ENCODE data around the gene SPATS2. TPM values are rescaled to one million over a fixed set of nuclear protein-coding genes. Genes with fewer than 3 reads are reported as not detected.

Gene SPATS2
- total RNA-seq, 2 donors from 2014 or later, result 12.1 to 14.8 TPM

- intact Hi-C loops (cut with DNase I), result loop anchor here (5.0 kb wide), 2 partner anchors 49 to 59 kb away; partner anchors contain the start of gene PRPH (in 1 of the 2)
- DNase-seq (ENCODE audit: low spot score), result peak; percentile 78
Measured at GRCh38 chr12:49345825-49346658, 21.2 kb upstream of the SPATS2 start.

GRCh38 chr12:49346659-49347310, 20.5 kb upstream of the SPATS2 start, which contains the start of gene DNAJC22:
TSS of gene DNAJC22 (plus strand) at chr12:49346888. CDS start at chr12:49348873, 1,985 bp downstream.
- intact Hi-C loops (cut with DNase I), result loop anchor here (5.0 kb wide), 2 partner anchors 49 to 59 kb away; partner anchors contain the start of gene PRPH (in 1 of the 2)
- peak; percentile 75 for DNase-seq (ENCODE audit: low spot score)

- peak; percentile 91 for DNase-seq (ENCODE audit: low spot score)
- intact Hi-C loops (cut with DNase I), result loop anchor here (5.0 kb wide), 2 partner anchors 50 to 60 kb away; partner anchors contain the start of gene PRPH (in 1 of the 2)
Measured at GRCh38 chr12:49347311-49348193, 19.7 kb upstream of the SPATS2 start.

GRCh38 chr12:49348781-49349180, 18.5 kb upstream of the SPATS2 start:
- peak; percentile 69 for DNase-seq (ENCODE audit: low spot score)
- intact Hi-C loops (cut with DNase I), result loop anchor here (5.0 kb wide), 2 partner anchors 51 to 61 kb away; partner anchors contain the start of gene PRPH (in 1 of the 2)

GRCh38 chr12:49349266-49349665, 18.0 kb upstream of the SPATS2 start:
- peak; percentile 49 for DNase-seq (ENCODE audit: low spot score)
- intact Hi-C loops (cut with DNase I), result loop anchor here (5.0 kb wide), 2 partner anchors 52 to 62 kb away; partner anchors contain the start of gene PRPH (in 1 of the 2)

GRCh38 chr12:49352351-49352750, 14.9 kb upstream of the SPATS2 start:
- DNase-seq (ENCODE audit: low spot score), result peak; percentile 12
- intact Hi-C loops (cut with DNase I), result no loop called here

- DNase-seq (ENCODE audit: low spot score), result peak; percentile 45
- intact Hi-C loops (cut with DNase I), result loop anchor here (1.0 to 5.0 kb wide), 2 partner anchors 21 to 161 kb away; no protein-coding TSS in a partner anchor
Measured at GRCh38 chr12:49355913-49356312, 11.3 kb upstream of the SPATS2 start.

- intact Hi-C loops (cut with DNase I), result loop anchor here in 1 of 2 donors (5.0 kb wide), 1 partner anchor 160 kb away; no protein-coding TSS in a partner anchor
Measured at GRCh38 chr12:49357103-49357678, 10.1 kb upstream of the SPATS2 start.

GRCh38 chr12:49358483-49359141, 8.7 kb upstream of the SPATS2 start:
- peak; percentile 29 for DNase-seq (ENCODE audit: low spot score)
- intact Hi-C loops (cut with DNase I), result loop anchor here in 1 of 2 donors (5.0 kb wide), 1 partner anchor 159 kb away; no protein-coding TSS in a partner anchor

More at GRCh38 chr12:49357103-49357678, 10.1 kb upstream of the SPATS2 start:
- no peak for DNase-seq (ENCODE audit: low spot score)

- DNase-seq (ENCODE audit: low spot score), result peak; percentile 11
- intact Hi-C loops (cut with DNase I), result loop anchor here (5.0 to 10.0 kb wide), 2 partner anchors 155 to 158 kb away; no protein-coding TSS in a partner anchor
Measured at GRCh38 chr12:49359671-49360070, 7.6 kb upstream of the SPATS2 start.

GRCh38 chr12:49362077-49362476, 5.2 kb upstream of the SPATS2 start:
- intact Hi-C loops (cut with DNase I), result loop anchor here in 1 of 2 donors (10.0 kb wide), 1 partner anchor 153 kb away; no protein-coding TSS in a partner anchor
- DNase-seq (ENCODE audit: low spot score), result no peak

- intact Hi-C loops (cut with DNase I), result loop anchor here in 1 of 2 donors (10.0 kb wide), 1 partner anchor 150 kb away; no protein-coding TSS in a partner anchor
- DNase-seq (ENCODE audit: low spot score), result peak; percentile 8
Measured at GRCh38 chr12:49364989-49365388, 2.3 kb upstream of the SPATS2 start.

GRCh38 chr12:49365542-49365941, 1.7 kb upstream of the SPATS2 start:
- intact Hi-C loops (cut with DNase I), result loop anchor here in 1 of 2 donors (10.0 kb wide), 1 partner anchor 149 kb away; no protein-coding TSS in a partner anchor
- no peak for DNase-seq (ENCODE audit: low spot score)

- intact Hi-C loops (cut with DNase I), result loop anchor here in 1 of 2 donors (10.0 kb wide), 1 partner anchor 149 kb away; no protein-coding TSS in a partner anchor
- peak; percentile 77 for DNase-seq (ENCODE audit: low spot score)
Measured at GRCh38 chr12:49366096-49366651, 1.1 kb upstream of the SPATS2 start.

GRCh38 chr12:49366652-49367380, 446 bp upstream of the SPATS2 start:
- DNase-seq (ENCODE audit: low spot score), result peak; percentile 96
- intact Hi-C loops (cut with DNase I), result loop anchor here in 1 of 2 donors (10.0 kb wide), 1 partner anchor 148 kb away; no protein-coding TSS in a partner anchor

GRCh38 chr12:49368240-49368600, 958 bp downstream of the SPATS2 start:
- intact Hi-C loops (cut with DNase I), result loop anchor here in 1 of 2 donors (10.0 kb wide), 1 partner anchor 147 kb away; no protein-coding TSS in a partner anchor
- no peak for DNase-seq (ENCODE audit: low spot score)

All from posterior vena cava (tissue), 2 donors.